ACC112 (cell line): ENCODE measurements around the gene RNASE1.

Experiments used
- H2AFZ ChIP-seq: fragments of 200-600 bp; sonication (generic); one replicate; pipeline ENCODE4 v1.6.0; 2017; ENCODE audit warnings: antibody characterized with exemption, low read length; ENCODE audit not compliant: unreplicated experiment
- H3K27ac ChIP-seq: fragments of 200-600 bp; sonication (generic); 2 replicates; pipeline ENCODE4 v1.5.1; 2014; ENCODE audit warnings: low read depth, mild to moderate bottlenecking, antibody characterized with exemption, low read length, moderate library complexity
- H3K27me3 ChIP-seq: fragments of 200-600 bp; sonication (generic); 2 replicates; pipeline ENCODE4 v1.6.1; 2014; ENCODE audit warnings: mild to moderate bottlenecking, antibody characterized with exemption, low read length, moderate library complexity, mixed read lengths; ENCODE audit not compliant: insufficient read depth
- H3K36me3 ChIP-seq: fragments of 200-600 bp; sonication (generic); 2 replicates; pipeline ENCODE4 v1.6.1; 2016; ENCODE audit warnings: mild to moderate bottlenecking, antibody characterized with exemption, low read length, moderate library complexity, mixed read lengths; ENCODE audit not compliant: insufficient read depth
- H3K4me1 ChIP-seq: fragments of 200-600 bp; sonication (generic); one replicate; pipeline ENCODE4 v1.6.1; 2016; ENCODE audit warnings: low read length, mixed read lengths; ENCODE audit not compliant: insufficient read depth, unreplicated experiment, control insufficient read depth
- H3K4me3 ChIP-seq: fragments of 200-600 bp; sonication (generic); 2 replicates; pipeline ENCODE4 v1.5.1; 2014; ENCODE audit warnings: mild to moderate bottlenecking, low read depth, low read length
- H3K79me2 ChIP-seq: fragments of 200-600 bp; sonication (generic); one replicate; pipeline ENCODE4 v1.6.0; 2016; ENCODE audit warnings: low read length; ENCODE audit not compliant: control insufficient read depth, unreplicated experiment, insufficient read depth

Gene RNASE1

GRCh38 chr14:20807304-20808161, 4.9 kb upstream of the RNASE1 start:
- H3K4me3 ChIP-seq, result no peak overlapping the region
- H3K27me3 ChIP-seq, result peaks cover 85% of the 10 kb centered on the region
- no peak overlapping the region for H2AFZ ChIP-seq
- H3K4me1 ChIP-seq, result no peaks in the 10 kb centered on the region
- no peaks in the 10 kb centered on the region for H3K36me3 ChIP-seq
- no peak overlapping the region for H3K27ac ChIP-seq
- H3K79me2 ChIP-seq, result no peaks in the 10 kb centered on the region

- H3K79me2 ChIP-seq, result no peaks in the 10 kb centered on the region
- no peaks in the 10 kb centered on the region for H3K4me1 ChIP-seq
- no peak overlapping the region for H3K27ac ChIP-seq
- no peak overlapping the region for H3K4me3 ChIP-seq
- H3K36me3 ChIP-seq, result no peaks in the 10 kb centered on the region
- peaks cover 90% of the 10 kb centered on the region for H3K27me3 ChIP-seq
- no peak overlapping the region for H2AFZ ChIP-seq
Observed at GRCh38 chr14:20805485-20805884, 2.8 kb upstream of the RNASE1 start.

DNA sequence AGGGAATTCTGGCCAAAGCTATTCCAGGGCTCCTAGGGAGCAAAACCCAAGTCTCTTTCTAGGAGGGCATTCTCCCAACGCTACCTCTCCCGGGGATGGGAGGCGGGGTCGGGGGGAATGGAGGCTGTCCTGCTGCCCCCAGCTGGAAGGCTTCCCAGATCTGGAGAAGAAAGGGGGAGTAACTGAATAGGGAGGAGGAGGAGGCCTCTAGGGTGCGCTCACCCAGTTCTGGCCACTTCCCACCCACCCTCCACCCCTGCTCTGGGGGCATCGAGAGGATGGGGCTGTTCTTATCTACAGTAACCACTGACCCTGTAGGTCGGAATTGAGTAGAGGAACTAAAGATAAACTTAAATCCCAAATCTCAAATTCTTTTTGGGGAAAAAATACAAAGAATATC, 579 bp upstream of the RNASE1 start:
- Histone ChIP-seq H3K27me3 (peaks cover 85% of the 10 kb centered on the region), H3K4me1 (no peaks in the 10 kb centered on the region), H2AFZ (no peak overlapping the region), H3K4me3 (no peak overlapping the region), H3K27ac (no peak overlapping the region), H3K36me3 (no peaks in the 10 kb centered on the region), H3K79me2 (no peaks in the 10 kb centered on the region)

- Histone ChIP-seq H3K4me1 (no peaks in the 10 kb centered on the region), H3K36me3 (no peaks in the 10 kb centered on the region), H3K27me3 (peaks cover 77% of the 10 kb centered on the region), H3K4me3 (no peak overlapping the region), H3K79me2 (no peaks in the 10 kb centered on the region), H2AFZ (no peak overlapping the region), H3K27ac (no peak overlapping the region)
Observed at GRCh38 chr14:20801726-20802125, 918 bp downstream of the RNASE1 start.

DNA sequence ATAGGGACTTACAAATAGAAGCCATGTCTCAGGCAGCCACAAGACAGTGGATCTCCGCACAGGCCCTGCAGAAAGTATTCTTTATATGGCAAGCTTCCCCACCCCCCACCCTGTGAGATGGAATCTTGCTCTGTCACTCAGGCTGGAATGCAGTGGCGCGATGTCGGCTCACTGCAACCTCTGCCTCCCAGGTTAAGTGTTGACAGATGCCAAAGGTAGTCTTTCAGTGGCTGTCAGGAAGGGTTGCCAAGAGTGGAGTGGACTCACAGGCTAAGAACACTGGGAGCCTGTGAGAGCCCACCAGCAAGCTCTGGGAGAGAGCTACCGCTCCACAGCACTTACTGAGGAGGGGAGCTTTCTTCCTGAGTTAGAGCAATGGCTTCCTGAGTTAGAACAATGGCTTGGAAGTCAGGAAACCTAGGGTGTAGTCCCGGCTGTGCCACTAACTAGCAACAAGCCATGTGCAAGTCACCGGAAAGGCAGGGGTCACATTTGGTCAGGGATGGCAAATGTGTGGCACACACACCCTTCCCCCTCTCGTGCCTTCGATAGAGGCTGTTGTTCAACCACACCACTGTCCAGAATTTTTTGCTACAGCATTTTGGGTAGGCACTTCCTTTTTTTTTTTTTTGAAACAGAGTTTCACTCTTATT, 2.6 kb downstream of the RNASE1 start:
- Histone ChIP-seq H3K27ac (no peak overlapping the region), H2AFZ (no peak overlapping the region), H3K79me2 (no peaks in the 10 kb centered on the region), H3K27me3 (peaks cover 60% of the 10 kb centered on the region), H3K36me3 (no peaks in the 10 kb centered on the region), H3K4me3 (no peak overlapping the region), H3K4me1 (no peaks in the 10 kb centered on the region)

- H3K79me2 ChIP-seq, result no peaks in the 10 kb centered on the region
- no peak overlapping the region for H3K27ac ChIP-seq
- H3K27me3 ChIP-seq, result peaks cover 59% of the 10 kb centered on the region
- no peak overlapping the region for H3K4me3 ChIP-seq
- H2AFZ ChIP-seq, result no peak overlapping the region
- H3K4me1 ChIP-seq, result no peaks in the 10 kb centered on the region
- no peaks in the 10 kb centered on the region for H3K36me3 ChIP-seq
Observed at GRCh38 chr14:20799456-20799891, 3.2 kb downstream of the RNASE1 start.

DNA sequence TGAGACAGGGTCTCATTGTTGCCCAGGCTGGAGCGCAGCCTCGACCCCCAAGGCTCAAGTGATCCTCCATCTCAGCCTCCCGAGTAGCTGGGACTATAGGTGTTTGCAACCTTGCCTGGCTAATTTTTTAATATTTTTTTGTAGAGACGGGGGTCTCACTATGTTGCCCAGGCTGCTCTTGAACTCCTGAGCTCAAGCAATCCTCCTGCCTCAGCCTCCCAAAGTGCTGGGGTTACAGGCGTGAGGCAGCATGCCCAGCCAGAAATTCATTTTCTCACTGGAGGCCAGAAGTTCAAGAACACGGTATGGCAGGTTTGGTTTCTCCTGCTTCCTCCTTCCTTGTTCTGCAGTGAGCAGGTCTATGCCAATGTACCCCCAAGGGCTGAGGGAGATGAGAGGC, 3.7 kb downstream of the RNASE1 start:
- Histone ChIP-seq H3K27ac (no peak overlapping the region), H3K36me3 (no peaks in the 10 kb centered on the region), H3K79me2 (no peaks in the 10 kb centered on the region), H3K4me1 (no peaks in the 10 kb centered on the region), H2AFZ (no peak overlapping the region), H3K27me3 (peaks cover 59% of the 10 kb centered on the region), H3K4me3 (no peak overlapping the region)

DNA sequence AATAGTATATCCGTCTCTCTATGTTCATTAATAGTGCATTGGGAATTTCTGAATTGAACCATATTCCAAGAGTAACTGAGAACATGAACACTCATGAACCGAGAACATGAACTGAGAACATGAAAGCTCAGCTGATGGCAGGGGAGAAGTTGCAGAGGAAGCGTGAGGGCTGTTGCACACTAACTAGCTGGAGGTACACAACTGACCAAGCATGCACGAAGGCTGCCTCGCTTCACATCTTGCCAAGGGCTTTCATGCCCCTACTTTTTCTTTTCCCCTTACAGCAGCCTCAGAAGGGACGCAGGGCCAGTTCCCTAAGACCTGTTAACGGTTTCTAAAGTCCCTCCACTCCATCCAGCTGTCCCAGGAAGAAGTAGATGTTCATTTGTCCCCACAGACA, 4.3 kb downstream of the RNASE1 start:
- H3K4me3 ChIP-seq, result no peak overlapping the region
- no peak overlapping the region for H2AFZ ChIP-seq
- no peaks in the 10 kb centered on the region for H3K79me2 ChIP-seq
- no peaks in the 10 kb centered on the region for H3K36me3 ChIP-seq
- H3K27me3 ChIP-seq, result peaks cover 60% of the 10 kb centered on the region
- no peaks in the 10 kb centered on the region for H3K4me1 ChIP-seq
- no peak overlapping the region for H3K27ac ChIP-seq

- Histone ChIP-seq H3K36me3 (no peaks in the 10 kb centered on the region), H3K4me3 (no peak overlapping the region), H3K4me1 (no peaks in the 10 kb centered on the region), H3K79me2 (no peaks in the 10 kb centered on the region), H3K27ac (no peak overlapping the region), H3K27me3 (peaks cover 59% of the 10 kb centered on the region), H2AFZ (no peak overlapping the region)
Observed at GRCh38 chr14:20797164-20797563, 5.5 kb downstream of the RNASE1 start.

GRCh38 chr14:20794644-20795369, 7.8 kb downstream of the RNASE1 start:
- no peaks in the 10 kb centered on the region for H3K79me2 ChIP-seq
- no peaks in the 10 kb centered on the region for H3K4me1 ChIP-seq
- no peak overlapping the region for H3K27ac ChIP-seq
- H3K36me3 ChIP-seq, result no peaks in the 10 kb centered on the region
- no peak overlapping the region for H3K4me3 ChIP-seq
- peaks cover 54% of the 10 kb centered on the region for H3K27me3 ChIP-seq
- no peak overlapping the region for H2AFZ ChIP-seq
